ENCODE results near the gene PAPOLA.
"Not testable (repeated sequence)": the region's sequence is repeated elsewhere in the genome, so short reads cannot be mapped to it uniquely, and the experiment has no call there.

DNA sequence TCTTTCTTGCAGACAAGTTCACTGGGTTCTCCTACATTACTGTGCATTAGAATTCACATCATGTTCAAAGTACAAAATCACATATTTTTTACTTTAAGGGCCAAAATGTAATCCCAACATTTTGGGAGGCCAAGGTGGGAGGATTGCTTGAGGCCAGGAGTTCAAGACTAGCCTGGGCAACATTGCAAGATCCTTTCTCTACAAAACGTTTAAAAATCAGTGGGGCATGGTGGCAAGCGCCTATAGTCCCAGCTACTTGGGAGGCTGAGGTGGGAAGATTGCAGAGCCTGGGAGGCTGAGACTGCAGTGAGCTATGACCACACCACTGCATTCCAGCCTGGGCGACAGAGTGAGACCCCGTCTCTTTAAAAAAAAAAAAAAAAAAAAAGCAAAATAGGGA is 31.2 kb upstream of the PAPOLA start:
- TF ChIP-seq, protein P1, sequence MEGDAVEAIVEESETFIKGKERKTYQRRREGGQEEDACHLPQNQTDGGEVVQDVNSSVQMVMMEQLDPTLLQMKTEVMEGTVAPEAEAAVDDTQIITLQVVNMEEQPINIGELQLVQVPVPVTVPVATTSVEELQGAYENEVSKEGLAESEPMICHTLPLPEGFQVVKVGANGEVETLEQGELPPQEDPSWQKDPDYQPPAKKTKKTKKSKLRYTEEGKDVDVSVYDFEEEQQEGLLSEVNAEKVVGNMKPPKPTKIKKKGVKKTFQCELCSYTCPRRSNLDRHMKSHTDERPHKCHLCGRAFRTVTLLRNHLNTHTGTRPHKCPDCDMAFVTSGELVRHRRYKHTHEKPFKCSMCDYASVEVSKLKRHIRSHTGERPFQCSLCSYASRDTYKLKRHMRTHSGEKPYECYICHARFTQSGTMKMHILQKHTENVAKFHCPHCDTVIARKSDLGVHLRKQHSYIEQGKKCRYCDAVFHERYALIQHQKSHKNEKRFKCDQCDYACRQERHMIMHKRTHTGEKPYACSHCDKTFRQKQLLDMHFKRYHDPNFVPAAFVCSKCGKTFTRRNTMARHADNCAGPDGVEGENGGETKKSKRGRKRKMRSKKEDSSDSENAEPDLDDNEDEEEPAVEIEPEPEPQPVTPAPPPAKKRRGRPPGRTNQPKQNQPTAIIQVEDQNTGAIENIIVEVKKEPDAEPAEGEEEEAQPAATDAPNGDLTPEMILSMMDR (IDR thresholded peaks at IDR 0.05) = not testable (repeated sequence)
- TF ChIP-seq EP300 (IDR thresholded peaks at IDR 0.05) = not testable (repeated sequence)

Measured in esophagus muscularis mucosa (tissue), 3 donors.